ENCODE measurements around the gene DHH.
"Not testable (repeated sequence)": the region's sequence is repeated elsewhere in the genome, so short reads cannot be mapped to it uniquely, and the experiment has no call there.

DHH gene

GRCh38 chr12:49130151-49131050 is 35.8 kb upstream of the DHH start:
- peak overlapping the region; percentile 82 for H3K4me3 ChIP-seq (replicated peaks; ENCODE audit: insufficient read depth, low read length)
- TF ChIP-seq GABPA (IDR thresholded peaks at IDR 0.05; ENCODE audit: low read depth) (0 out of 2 replicates have a peak, but pooled peaks have one; percentile 40), SPI1 (IDR thresholded peaks at IDR 0.05; ENCODE audit: borderline replicate concordance, low read depth) (peak; percentile 92), POLR2AphosphoS5 (IDR thresholded peaks at IDR 0.05; ENCODE audit: low read depth) (peak; percentile 88), CTCF (IDR thresholded peaks at IDR 0.05; ENCODE audit: insufficient read depth, low read length) (peak; percentile 81), REST (IDR thresholded peaks at IDR 0.05; ENCODE audit: insufficient replicate concordance, low read depth) (no peak)
- H3K27me3 ChIP-seq (ENCODE audit: insufficient read depth, poor library complexity, severe bottlenecking), result no peaks in the 10 kb centered on the region
- peak; percentile 90 to 95 for DNase-seq (ENCODE audit: low read depth in 1 of 2, low spot score in 1 of 2)
- peak overlapping the region; percentile 100 for H3K27ac ChIP-seq (replicated peaks)

- Histone ChIP-seq H3K4me3 (replicated peaks; ENCODE audit: insufficient read depth, low read length) (peak overlapping the region; percentile 82), H3K27me3 (ENCODE audit: insufficient read depth, poor library complexity, severe bottlenecking) (no peaks in the 10 kb centered on the region), H3K27ac (replicated peaks) (peak overlapping the region; percentile 100)
- DNase-seq (ENCODE audit: low read depth in 1 of 2, low spot score in 1 of 2), result no peak
- TF ChIP-seq SPI1 (IDR thresholded peaks at IDR 0.05; ENCODE audit: borderline replicate concordance, low read depth), result no peak
- peak; percentile 72; the same call in 1 of the 2 replicates for TF ChIP-seq POLR2AphosphoS5 (IDR thresholded peaks at IDR 0.05; ENCODE audit: low read depth)
Observed at GRCh38 chr12:49129332-49130150, 34.9 kb upstream of the DHH start.

GRCh38 chr12:49127971-49128370 is 33.4 kb upstream of the DHH start:
- not testable (repeated sequence) for H3K4me3 ChIP-seq (replicated peaks; ENCODE audit: insufficient read depth, low read length); H3K27ac ChIP-seq (replicated peaks); DNase-seq (ENCODE audit: low read depth in 1 of 2, low spot score in 1 of 2); H3K27me3 ChIP-seq (ENCODE audit: insufficient read depth, poor library complexity, severe bottlenecking)
- TF ChIP-seq POLR2AphosphoS5 (IDR thresholded peaks at IDR 0.05; ENCODE audit: low read depth), result peak; percentile 51; the same call in 1 of the 2 replicates

GRCh38 chr12:49126852-49127763 is 32.5 kb upstream of the DHH start:
- Histone ChIP-seq H3K27ac (replicated peaks) (no peak overlapping the region), H3K4me3 (replicated peaks; ENCODE audit: insufficient read depth, low read length) (no peak overlapping the region), H3K27me3 (ENCODE audit: insufficient read depth, poor library complexity, severe bottlenecking) (no peaks in the 10 kb centered on the region)
- DNase-seq (ENCODE audit: low read depth in 1 of 2, low spot score in 1 of 2), result peak in 1 of 2 experiments; percentile 27
- TF ChIP-seq POLR2AphosphoS5 (IDR thresholded peaks at IDR 0.05; ENCODE audit: low read depth), result peak; percentile 95
- no peak for TF ChIP-seq GABPA (IDR thresholded peaks at IDR 0.05; ENCODE audit: low read depth)

- H3K27me3 ChIP-seq (ENCODE audit: insufficient read depth, poor library complexity, severe bottlenecking), result no peaks in the 10 kb centered on the region
- TF ChIP-seq CTCF (IDR thresholded peaks at IDR 0.05; ENCODE audit: insufficient read depth, low read length) (no peak), GABPA (IDR thresholded peaks at IDR 0.05; ENCODE audit: low read depth) (no peak), SPI1 (IDR thresholded peaks at IDR 0.05; ENCODE audit: borderline replicate concordance, low read depth) (no peak), POLR2AphosphoS5 (IDR thresholded peaks at IDR 0.05; ENCODE audit: low read depth) (no peak), REST (IDR thresholded peaks at IDR 0.05; ENCODE audit: insufficient replicate concordance, low read depth) (no peak)
- DNase-seq (ENCODE audit: low read depth in 1 of 2, low spot score in 1 of 2), result no peak
- no peak overlapping the region for H3K27ac ChIP-seq (replicated peaks)
- no peak overlapping the region for H3K4me3 ChIP-seq (replicated peaks; ENCODE audit: insufficient read depth, low read length)
Observed at GRCh38 chr12:49121047-49121696, 26.6 kb upstream of the DHH start.

Data from HL-60 (cell line).